NCI-H187 treated with DMSO at 0.1 percent for 48 hours (cell line): Measurements from ENCODE around the gene GOLGA6L2.
"Not testable (repeated sequence)": the region's sequence is repeated elsewhere in the genome, so short reads cannot be mapped to it uniquely, and the experiment has no call there.

Experiments used
- DNase-seq: peaks from one replicate; lab custom pipeline; 2025; lab: John Stamatoyannopoulos, UW

GOLGA6L2 gene

DNA sequence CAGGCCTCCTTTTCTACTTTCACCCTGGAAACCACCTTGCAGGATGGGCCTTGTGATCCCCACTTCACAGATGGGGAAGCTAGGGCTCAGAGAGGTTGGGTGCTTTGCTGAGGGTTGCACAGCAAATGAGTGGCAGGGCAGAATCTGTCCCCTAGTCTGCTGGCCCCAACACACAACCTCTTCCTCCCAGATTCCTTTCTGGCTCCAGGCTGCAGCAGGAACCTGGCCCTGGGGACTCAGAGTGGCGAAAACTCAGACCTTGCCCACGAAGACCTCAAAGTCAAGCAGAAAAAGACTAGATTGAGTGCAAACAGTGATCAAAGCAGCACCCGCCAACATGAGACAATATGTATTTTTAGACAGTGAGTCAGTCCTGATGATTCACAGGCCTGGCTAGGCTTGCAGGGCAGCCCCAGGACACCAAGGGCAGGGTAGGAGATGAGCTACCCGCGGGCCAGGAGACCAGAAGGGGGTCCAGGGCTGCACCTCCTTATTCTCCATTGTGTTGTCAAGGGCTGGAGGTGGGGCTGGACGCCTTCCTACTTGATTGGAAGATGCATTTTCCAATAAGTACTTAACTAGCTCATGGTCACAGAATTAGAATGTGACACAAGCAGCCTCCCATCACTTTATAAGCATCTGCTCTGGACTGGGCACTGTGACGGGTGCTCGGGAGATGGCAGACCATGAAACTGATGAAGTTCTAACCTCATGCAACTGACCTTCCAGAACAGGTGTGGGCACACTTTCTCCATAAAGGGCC, 23.9 kb downstream of the GOLGA6L2 start:
- no peak for DNase-seq

GRCh38 chr15:23422099-23422945, 24.7 kb downstream of the GOLGA6L2 start:
- no peak for DNase-seq

- DNase-seq, result no peak
These were observed 26.1 kb downstream of the GOLGA6L2 start for GRCh38 chr15:23420806-23421575.

- no peak for DNase-seq
These were observed 30.4 kb downstream of the GOLGA6L2 start for GRCh38 chr15:23416349-23417276.

GRCh38 chr15:23415866-23416265, 31.2 kb downstream of the GOLGA6L2 start:
- DNase-seq, result not testable (repeated sequence)

GRCh38 chr15:23415321-23415865, 31.6 kb downstream of the GOLGA6L2 start:
- no peak for DNase-seq

GRCh38 chr15:23412881-23413600, 34.0 kb downstream of the GOLGA6L2 start:
- DNase-seq, result not testable (repeated sequence)

DNA sequence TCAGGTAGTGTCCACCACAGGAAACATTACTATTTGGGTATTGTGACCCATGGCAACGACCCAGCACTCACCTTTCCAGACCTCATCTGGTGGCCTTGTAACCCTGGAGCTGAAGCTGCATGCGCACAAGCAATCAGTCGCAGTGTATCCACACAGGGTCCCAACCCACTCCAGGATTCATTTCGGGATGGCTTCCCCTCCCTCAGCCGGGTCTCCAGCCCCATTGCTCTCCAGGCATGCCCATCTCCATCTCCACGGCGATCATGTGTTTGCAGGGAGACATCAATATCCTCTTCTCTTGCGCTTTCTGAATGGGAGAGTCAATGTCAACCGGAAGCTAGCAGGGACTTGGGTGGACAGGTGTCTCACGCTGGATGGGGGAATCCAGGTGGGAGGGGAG, 35.2 kb downstream of the GOLGA6L2 start:
- no peak for DNase-seq

GRCh38 chr15:23403550-23403949, 43.5 kb downstream of the GOLGA6L2 start:
- no peak for DNase-seq

DNA sequence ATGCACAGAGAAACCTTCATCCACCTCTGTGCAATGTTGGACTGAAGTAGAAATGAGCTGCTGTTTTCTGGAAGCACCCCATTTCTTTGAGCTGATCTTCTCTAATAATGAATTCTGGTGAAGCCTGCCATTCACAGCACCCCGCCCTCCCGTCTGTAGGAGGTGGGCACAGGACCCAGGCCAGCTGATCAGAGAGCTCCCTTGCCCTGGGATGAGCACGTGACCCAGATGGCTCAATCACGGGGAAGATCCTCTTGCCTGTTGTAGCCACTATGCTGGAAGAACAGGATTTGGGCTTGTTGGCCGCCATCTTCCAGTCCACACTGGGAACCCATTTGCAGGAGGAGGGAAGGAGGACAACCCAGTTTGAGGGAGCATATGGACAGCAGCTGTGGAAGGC, 44.5 kb downstream of the GOLGA6L2 start:
- DNase-seq, result no peak

- DNase-seq, result no peak
These were observed 44.9 kb downstream of the GOLGA6L2 start for GRCh38 chr15:23402140-23402539.

- no peak for DNase-seq
These were observed 45.4 kb downstream of the GOLGA6L2 start for GRCh38 chr15:23401627-23402026.

DNA sequence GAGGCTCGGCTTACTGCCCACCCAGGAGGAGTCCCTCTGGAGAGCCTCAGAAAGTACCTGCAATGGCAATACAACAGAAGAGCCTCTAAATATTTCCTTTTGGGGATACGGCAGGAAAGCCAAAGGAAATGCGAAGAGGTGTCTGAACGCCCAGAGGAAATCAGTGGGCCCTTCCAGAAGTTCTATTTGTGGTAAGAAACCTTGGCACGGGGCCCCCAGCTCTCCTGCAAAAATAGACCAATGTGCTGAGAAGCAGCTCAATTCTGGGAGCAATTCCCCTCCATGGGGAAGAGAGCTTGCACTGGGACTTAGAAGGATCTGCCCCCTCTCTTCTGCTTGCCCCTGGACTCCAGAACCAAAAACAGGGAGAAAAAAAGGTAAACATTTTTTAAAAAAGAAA, 47.8 kb downstream of the GOLGA6L2 start:
- DNase-seq, result not testable (repeated sequence)

DNA sequence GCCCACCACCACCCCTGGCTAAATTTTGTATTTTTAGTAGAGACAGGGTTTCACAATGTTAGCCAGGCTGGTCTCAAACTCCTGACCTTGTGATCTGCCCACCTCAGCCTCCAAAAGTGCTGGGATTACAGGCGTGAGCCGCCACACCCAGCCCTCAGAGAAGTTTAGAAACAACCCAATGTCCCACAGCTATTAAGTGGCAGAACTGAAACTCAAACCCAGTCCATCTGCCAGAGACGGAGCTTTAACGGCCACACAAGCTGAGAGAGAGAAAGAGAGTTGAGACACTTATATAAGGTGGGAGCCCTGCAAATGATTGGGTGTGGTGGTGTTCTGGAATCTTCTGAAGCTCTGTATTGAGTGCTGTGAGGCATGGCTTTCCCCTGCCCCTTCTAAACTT, 48.7 kb downstream of the GOLGA6L2 start:
- not testable (repeated sequence) for DNase-seq

DNA sequence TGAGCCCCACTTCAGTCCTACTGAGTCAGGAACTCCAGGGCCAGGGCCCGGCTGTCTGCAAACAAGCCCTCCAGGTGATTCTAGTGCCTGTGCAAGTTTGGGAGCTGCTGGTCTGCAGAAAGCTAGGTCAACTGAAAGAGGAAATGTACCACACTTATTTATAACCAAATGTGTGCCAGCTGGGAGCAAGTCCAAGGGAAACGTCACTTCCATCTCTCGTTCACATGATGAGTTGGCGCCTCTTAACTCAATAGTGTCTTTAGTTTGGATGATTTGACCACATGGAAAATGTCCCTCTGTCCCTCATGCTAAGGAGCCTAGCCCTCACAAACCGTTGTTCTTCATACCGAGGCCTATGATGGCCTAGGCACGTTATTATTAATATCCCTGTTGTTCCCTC, 49.3 kb downstream of the GOLGA6L2 start:
- DNase-seq, result no peak

DNA sequence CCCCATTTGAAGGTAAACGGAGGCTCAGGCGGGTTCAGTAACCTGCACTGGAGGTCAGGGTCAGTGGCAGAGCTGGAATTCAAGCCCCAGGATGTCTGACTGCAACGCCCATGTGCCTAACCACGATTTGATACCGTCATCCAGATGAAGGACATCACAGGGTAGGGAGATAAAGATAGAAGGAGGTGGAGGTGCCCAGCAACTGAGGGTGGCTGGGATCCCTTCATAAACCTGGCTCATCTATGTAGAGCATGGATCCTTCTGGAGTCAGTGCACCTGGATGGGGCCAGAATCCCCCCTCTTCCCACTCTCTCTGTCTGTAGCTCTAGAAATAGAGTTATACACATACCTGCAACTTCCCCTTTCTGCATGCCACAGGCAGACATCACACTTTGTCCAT, 51.2 kb downstream of the GOLGA6L2 start:
- DNase-seq, result no peak

GRCh38 chr15:23395030-23395692, 51.9 kb downstream of the GOLGA6L2 start:
- no peak for DNase-seq
